IPS-18c (cell line): Measurements from ENCODE around the gene CNTNAP4.

ENCODE experiments used
- H3K4me3 ChIP-seq: 2 replicates; pipeline ENCODE4 v1.7.0; 2013; ENCODE audit warnings: low read depth, mild to moderate bottlenecking, low read length, moderate library complexity; ENCODE audit not compliant: insufficient read depth
- H3K9me3 ChIP-seq: one replicate; pipeline ENCODE4 v1.6.1; 2013; ENCODE audit warnings: mild to moderate bottlenecking, low read length, moderate library complexity; ENCODE audit not compliant: control insufficient read depth, insufficient read depth

Gene CNTNAP4

GRCh38 chr16:76583466-76583865 lies 306.3 kb downstream of the CNTNAP4 start:
- Histone ChIP-seq H3K4me3 (no peak overlapping the region), H3K9me3 (no peaks in the 10 kb centered on the region)

GRCh38 chr16:76583945-76584344 lies 306.7 kb downstream of the CNTNAP4 start:
- Histone ChIP-seq H3K9me3 (no peaks in the 10 kb centered on the region), H3K4me3 (no peak overlapping the region)

DNA sequence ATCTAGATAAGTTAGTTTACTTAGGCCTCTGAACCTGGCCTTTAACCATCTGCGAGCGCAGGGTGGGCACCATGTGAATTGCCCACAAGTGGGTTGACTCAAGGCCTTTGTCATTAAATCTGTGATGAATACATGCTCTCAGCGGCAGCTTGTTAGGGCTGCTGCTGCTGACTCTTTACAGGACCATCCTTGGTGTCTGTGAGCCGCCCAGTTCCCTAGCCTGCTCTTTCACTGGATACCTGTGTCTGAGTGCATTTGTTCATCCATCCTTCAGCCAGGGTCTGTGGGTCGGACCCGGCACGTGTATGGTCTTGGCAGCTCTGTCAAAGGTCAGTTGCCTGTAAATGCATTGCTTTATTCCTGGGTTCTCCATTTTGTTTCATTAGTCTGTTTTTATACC lies 321.3 kb downstream of the CNTNAP4 start:
- Histone ChIP-seq H3K4me3 (no peak overlapping the region), H3K9me3 (no peaks in the 10 kb centered on the region)

DNA sequence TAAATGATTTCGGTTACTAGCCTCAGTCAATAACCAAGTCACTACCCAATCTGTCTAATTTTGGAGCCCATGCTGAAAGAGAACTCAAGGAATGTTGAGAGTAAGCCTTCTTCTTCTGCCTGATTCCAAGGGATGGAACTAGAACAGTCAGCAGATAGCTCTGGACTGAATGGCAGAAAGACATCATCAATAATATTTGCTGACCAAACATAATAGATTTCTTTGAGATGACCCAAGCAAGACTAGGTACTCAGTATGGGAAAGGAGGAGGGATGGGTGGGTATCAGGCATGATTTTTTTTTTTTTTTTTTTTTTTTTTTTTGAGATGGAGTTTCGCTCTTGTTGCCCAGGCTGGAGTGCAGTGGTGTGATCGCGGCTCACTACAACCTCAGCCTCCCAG lies 330.1 kb downstream of the CNTNAP4 start:
- no peaks in the 10 kb centered on the region for H3K9me3 ChIP-seq
- no peak overlapping the region for H3K4me3 ChIP-seq
